Lower leg skin (tissue), 3 donors: Measurements from ENCODE around the gene BRD7.

Experiments
- CTCF ChIP-seq, 3 donors: fragments of 450-650 bp; IDR thresholded peaks; one replicate each; pipeline ENCODE4 v1.5.1; 2016; ENCODE audit warnings: antibody characterized with exemption in 3 of 3, mild to moderate bottlenecking in 3 of 3, moderate library complexity in 2 of 3
- POLR2A ChIP-seq, 2 donors: fragments of 450-650 bp; IDR thresholded peaks; one replicate each; pipeline ENCODE4 v1.6.1; 2016 to 2017; ENCODE audit warnings: antibody characterized with exemption in 2 of 2, mild to moderate bottlenecking in 1 of 2, moderate library complexity in 1 of 2

- no peak for TF ChIP-seq CTCF (IDR thresholded peaks at IDR 0.05)
- no peak for TF ChIP-seq POLR2A (IDR thresholded peaks at IDR 0.05)
Observed at GRCh38 chr16:50290856-50291255, 77.9 kb downstream of the BRD7 start.
